IMR-90 (cell line): ENCODE measurements around the gene IDS. TPM values are rescaled to one million over a fixed set of nuclear protein-coding genes. Genes with fewer than 3 reads are reported as not detected.

ENCODE experiments used
- ATAC-seq: fragments of 200-7000 bp; cut with Tn5 transposase; 2 replicates; pipeline ENCODE4 v1.9.1; 2020; ENCODE audit warnings: low read depth, mild to moderate bottlenecking, moderate library complexity
- BruUV-seq: library from RNA; stranded (reverse); fragments of 400-500 nt; replicated peaks from 2 replicates; lab custom pipeline; 2021; lab: Mats Ljungman, UMichigan
- CTCF ChIA-PET: fragments of 300-600 bp; formaldehyde crosslinking; extraction: SDS; loops from one replicate; lab custom pipeline; 2021; ENCODE audit warnings: antibody characterized with exemption; lab: Yijun Ruan, JAX
- POLR2A ChIA-PET: fragments of 300-600 bp; sonication (Branson Sonifier 250); formaldehyde crosslinking; loops from one replicate; lab custom pipeline; 2022; ENCODE audit warnings: antibody characterized with exemption; ENCODE audit not compliant: unreplicated experiment; lab: Charles Lee
- DNase-seq: peaks from one replicate; pipeline ENCODE4 v3.0.0; 2013
- H2AFZ ChIP-seq: replicated peaks from 2 replicates; pipeline ENCODE3; 2013; ENCODE audit warnings: low read length, mild to moderate bottlenecking; ENCODE audit not compliant: poor library complexity
- H2AK5ac ChIP-seq: 2 replicates; pipeline ENCODE4 v1.6.1; 2013; ENCODE audit warnings: low read depth, low read length, inconsistent platforms
- H2AK9ac ChIP-seq: replicated peaks from 2 replicates; pipeline ENCODE3; 2013; ENCODE audit warnings: mild to moderate bottlenecking, low read depth, low read length, moderate library complexity; ENCODE audit not compliant: poor library complexity
- H2BK120ac ChIP-seq: 2 replicates; pipeline ENCODE4 v1.6.1; 2013; ENCODE audit warnings: low read depth, low read length, inconsistent platforms
- H2BK15ac ChIP-seq: 3 replicates; pipeline ENCODE4 v1.6.1; 2013; ENCODE audit warnings: low read depth, low read length, inconsistent platforms
- H2BK20ac ChIP-seq: 2 replicates; pipeline ENCODE4 v1.6.1; 2013; ENCODE audit warnings: low read depth, mild to moderate bottlenecking, inconsistent platforms, low read length, moderate library complexity
- H2BK5ac ChIP-seq: 2 replicates; pipeline ENCODE4 v1.6.1; 2013; ENCODE audit warnings: mild to moderate bottlenecking, low read depth, low read length, inconsistent platforms; ENCODE audit not compliant: poor library complexity, severe bottlenecking
- H3K14ac ChIP-seq: replicated peaks from 2 replicates; pipeline ENCODE4 v1.6.1; 2013; ENCODE audit warnings: low read depth, low read length, inconsistent platforms
- H3K18ac ChIP-seq: 2 replicates; pipeline ENCODE4 v1.6.1; 2013; ENCODE audit warnings: low read depth, low read length, control low read depth
- H3K23ac ChIP-seq: 2 replicates; pipeline ENCODE4 v1.6.1; 2013; ENCODE audit warnings: low read depth, low read length, inconsistent platforms
- H3K27ac ChIP-seq: 2 replicates; pipeline ENCODE4 v1.5.1; 2013; ENCODE audit warnings: mild to moderate bottlenecking, control low read depth, low read length; ENCODE audit not compliant: insufficient read depth
- H3K27me3 ChIP-seq: 2 replicates; pipeline ENCODE4 v1.6.1; 2013; ENCODE audit warnings: low read length; ENCODE audit not compliant: control insufficient read depth, insufficient read depth
- H3K36me3 ChIP-seq: 2 replicates; pipeline ENCODE4 v1.6.1; 2013; ENCODE audit warnings: low read length, mixed read lengths; ENCODE audit not compliant: control insufficient read depth, insufficient read depth
- H3K4ac ChIP-seq: 2 replicates; pipeline ENCODE4 v1.6.1; 2013; ENCODE audit warnings: low read depth, low read length, inconsistent platforms
- H3K4me1 ChIP-seq: 2 replicates; pipeline ENCODE4 v1.6.1; 2013; ENCODE audit warnings: low read length, mixed read lengths; ENCODE audit not compliant: control insufficient read depth, insufficient read depth
- H3K4me2 ChIP-seq: 2 replicates; pipeline ENCODE4 v1.6.1; 2013; ENCODE audit warnings: low read depth, mild to moderate bottlenecking, control low read depth, low read length, moderate library complexity
- H3K4me3 ChIP-seq: 2 replicates; pipeline ENCODE4 v1.5.1; 2013; ENCODE audit warnings: low read depth, mild to moderate bottlenecking, control low read depth, low read length, moderate library complexity; ENCODE audit not compliant: insufficient read depth
- H3K56ac ChIP-seq: 2 replicates; pipeline ENCODE4 v1.6.1; 2013; ENCODE audit warnings: low read length, inconsistent platforms; ENCODE audit not compliant: insufficient read depth; ENCODE audit errors: extremely low read depth
- H3K79me1 ChIP-seq, 2 experiments: 2 replicates each; pipeline ENCODE4 v1.6.1; 2013; ENCODE audit warnings: low read length in 2 of 2, inconsistent platforms in 1 of 2, low read depth in 1 of 2
- H3K9ac ChIP-seq: 2 replicates; pipeline ENCODE4 v1.6.1; 2013; ENCODE audit warnings: low read depth, low read length, control low read depth
- H3K9me1 ChIP-seq: 2 replicates; pipeline ENCODE4 v1.6.1; 2013; ENCODE audit warnings: low read length, inconsistent platforms; ENCODE audit not compliant: insufficient read depth
- H3K9me3 ChIP-seq: 2 replicates; pipeline ENCODE4 v1.6.1; 2013; ENCODE audit warnings: low read length; ENCODE audit not compliant: control insufficient read depth, insufficient read depth
- H4K20me1 ChIP-seq: 2 replicates; pipeline ENCODE4 v1.6.1; 2013; ENCODE audit warnings: low read length, inconsistent platforms; ENCODE audit not compliant: insufficient read depth
- H4K5ac ChIP-seq: 2 replicates; pipeline ENCODE4 v1.6.1; 2013; ENCODE audit warnings: mild to moderate bottlenecking, low read depth, low read length, control low read depth
- H4K8ac ChIP-seq, 2 experiments: 2 replicates each; pipeline ENCODE4 v1.6.1; 2013; ENCODE audit warnings: low read depth in 2 of 2, low read length in 2 of 2, control low read depth in 1 of 2, inconsistent platforms in 1 of 2
- H4K91ac ChIP-seq: 2 replicates; pipeline ENCODE4 v1.6.1; 2013; ENCODE audit warnings: low read depth, low read length, inconsistent platforms; ENCODE audit not compliant: insufficient read depth
- BHLHE40 ChIP-seq: fragments of 150-350 bp; IDR thresholded peaks from 2 replicates; pipeline ENCODE4 v1.6.1; 2016; ENCODE audit warnings: mild to moderate bottlenecking, low read depth, low read length
- CHD1 ChIP-seq: IDR thresholded peaks from 2 replicates; pipeline ENCODE4 v1.6.1; 2012; ENCODE audit warnings: low read depth, low read length, improper control_type of control experiment
- FOS ChIP-seq: fragments of 150-350 bp; IDR thresholded peaks from 2 replicates; pipeline ENCODE4 v1.6.1; 2016; ENCODE audit warnings: low read depth, low read length
- MXI1 ChIP-seq: IDR thresholded peaks from 2 replicates; pipeline ENCODE4 v1.6.1; 2012; ENCODE audit warnings: low read depth, mild to moderate bottlenecking, low read length, moderate library complexity, borderline replicate concordance
- NFE2L2 ChIP-seq: fragments of 150-350 bp; IDR thresholded peaks from 2 replicates; pipeline ENCODE4 v1.6.1; 2016; ENCODE audit warnings: low read depth, mild to moderate bottlenecking, low read length
- POLR2A ChIP-seq: IDR thresholded peaks from 2 replicates; pipeline ENCODE4 v1.6.1; 2012; ENCODE audit warnings: mild to moderate bottlenecking, low read depth, low read length
- RFX5 ChIP-seq: IDR thresholded peaks from 2 replicates; pipeline ENCODE4 v1.8.0; 2012; ENCODE audit warnings: low read depth, mild to moderate bottlenecking, low read length, moderate library complexity
- USF2 ChIP-seq: fragments of 150-350 bp; IDR thresholded peaks from 2 replicates; pipeline ENCODE4 v1.6.1; 2017; ENCODE audit warnings: mild to moderate bottlenecking, antibody characterized with exemption, low read length, low read depth
- WGBS, 2 experiments: methylation state at CpG; one replicate each; pipeline versions ENCODE4 v1.1.5 to v1.1.7; 2013; ENCODE audit warnings: missing lambda C conversion rate in 2 of 2; ENCODE audit not compliant: insufficient read length in 1 of 2; ENCODE audit errors: extremely low coverage in 2 of 2; 5-methylcytosine and 5-hydroxymethylcytosine counted together
- dilution Hi-C: fragments of 300-500 bp; cut with HindIII; formaldehyde crosslinking; loops from one replicate; pipeline ENCODE4 v1.14.3; 2018; ENCODE audit warnings: low sequenced_read_pairs; ENCODE audit not compliant: unreplicated experiment
- in situ Hi-C: fragments of 300-500 bp; cut with MboI; formaldehyde crosslinking; loops from 3 replicates; pipeline ENCODE4 v1.14.3; 2019; ENCODE audit warnings: low sequenced_read_pairs, inconsistent platforms, mixed read lengths
- intact Hi-C: fragments of 100-400 bp; cut with micrococcal nuclease; formaldehyde crosslinking; loops from 2 replicates; pipeline ENCODE4 v1.10.0; 2022
- polyA plus RNA-seq, 3 experiments: library from polyadenylated mRNA; depleted of rRNA; stranded (reverse); fragments of >200 nt; gene quantifications; 2 replicates each; pipeline ENCODE4 v1.2.3, GENCODE V29; 2012; ENCODE audit warnings: low replicate concordance in 1 of 3
- total RNA-seq: library from RNA; depleted of rRNA; stranded (reverse); fragments of >200 nt; gene quantifications from 2 replicates; pipeline ENCODE4 v1.2.3, GENCODE V29; 2012
- TF ChIP-seq, protein P1 (sequence below): fragments of 150-350 bp; IDR thresholded peaks from 2 replicates; pipeline ENCODE4 v1.6.1; 2016; ENCODE audit warnings: low read depth, mild to moderate bottlenecking, low read length, moderate library complexity, borderline replicate concordance
- TF ChIP-seq, protein P2 (sequence below): conservative IDR thresholded peaks from 2 replicates; pipeline ENCODE4 v1.5.1; 2012; ENCODE audit warnings: mild to moderate bottlenecking, low read depth, low read length, improper control_type of control experiment

The IDS gene
- total and polyA plus RNA-seq, 2 of the 4 experiments (the other 2 are of a cell fraction), result 26.3 to 56.9 TPM

DNA sequence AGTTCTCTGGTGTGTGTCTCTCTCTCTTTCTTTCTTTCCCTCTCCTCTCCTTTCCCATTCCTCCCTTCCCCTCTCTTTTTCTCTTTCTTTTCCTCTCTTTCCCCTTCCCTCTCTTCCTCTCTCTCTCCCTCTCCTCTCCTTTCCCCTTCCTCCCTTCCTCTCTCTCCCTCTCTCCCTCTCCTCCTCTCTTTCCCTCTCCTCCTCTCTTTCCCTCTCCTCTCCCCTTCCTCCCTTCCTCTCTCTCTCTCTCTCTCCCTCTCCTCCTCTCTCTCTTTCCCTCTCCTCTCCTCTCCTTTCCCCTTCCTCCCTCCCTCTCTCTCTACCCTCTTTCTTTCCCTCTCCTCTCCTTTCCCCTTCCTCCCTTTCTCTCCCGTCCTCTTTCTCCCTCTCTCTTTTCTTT, 23.3 kb upstream of the IDS start:
- Histone ChIP-seq H3K27me3 (peaks cover 2% of the 10 kb centered on the region; the same call in 1 of the 2 replicates), H3K23ac (no peak overlapping the region), H3K18ac (no peak overlapping the region), H3K4me2 (no peak overlapping the region), H3K4me3 (no peak overlapping the region), H3K4me1 (no peaks in the 10 kb centered on the region; the same call in 1 of the 2 replicates), H2AFZ (no peak overlapping the region), H3K56ac (no peak overlapping the region), H2BK5ac (no peak overlapping the region), H3K27ac (no peak overlapping the region), H2AK5ac (no peak overlapping the region), H4K91ac (no peak overlapping the region), H4K8ac (no peak overlapping the region), H3K14ac (no peak overlapping the region), H2BK20ac (no peak overlapping the region), H2AK9ac (no peak overlapping the region), H3K36me3 (peaks cover 2% of the 10 kb centered on the region; the same call in 1 of the 2 replicates), H2BK120ac (no peak overlapping the region), H4K5ac (no peak overlapping the region), H2BK15ac (no peak overlapping the region), H3K9me1 (no peaks in the 10 kb centered on the region), H3K79me1 (no peaks in the 10 kb centered on the region), H3K9ac (no peak overlapping the region), H3K9me3 (no peaks in the 10 kb centered on the region), H4K20me1 (no peaks in the 10 kb centered on the region), H3K4ac (no peak overlapping the region)
- POLR2A ChIA-PET, result no interaction called here
- TF ChIP-seq RFX5, result no peak
- TF ChIP-seq, protein P1, sequence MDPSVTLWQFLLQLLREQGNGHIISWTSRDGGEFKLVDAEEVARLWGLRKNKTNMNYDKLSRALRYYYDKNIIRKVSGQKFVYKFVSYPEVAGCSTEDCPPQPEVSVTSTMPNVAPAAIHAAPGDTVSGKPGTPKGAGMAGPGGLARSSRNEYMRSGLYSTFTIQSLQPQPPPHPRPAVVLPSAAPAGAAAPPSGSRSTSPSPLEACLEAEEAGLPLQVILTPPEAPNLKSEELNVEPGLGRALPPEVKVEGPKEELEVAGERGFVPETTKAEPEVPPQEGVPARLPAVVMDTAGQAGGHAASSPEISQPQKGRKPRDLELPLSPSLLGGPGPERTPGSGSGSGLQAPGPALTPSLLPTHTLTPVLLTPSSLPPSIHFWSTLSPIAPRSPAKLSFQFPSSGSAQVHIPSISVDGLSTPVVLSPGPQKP, result no peak
- no peak for TF ChIP-seq BHLHE40
- no peak for TF ChIP-seq NFE2L2
- TF ChIP-seq, protein P2, sequence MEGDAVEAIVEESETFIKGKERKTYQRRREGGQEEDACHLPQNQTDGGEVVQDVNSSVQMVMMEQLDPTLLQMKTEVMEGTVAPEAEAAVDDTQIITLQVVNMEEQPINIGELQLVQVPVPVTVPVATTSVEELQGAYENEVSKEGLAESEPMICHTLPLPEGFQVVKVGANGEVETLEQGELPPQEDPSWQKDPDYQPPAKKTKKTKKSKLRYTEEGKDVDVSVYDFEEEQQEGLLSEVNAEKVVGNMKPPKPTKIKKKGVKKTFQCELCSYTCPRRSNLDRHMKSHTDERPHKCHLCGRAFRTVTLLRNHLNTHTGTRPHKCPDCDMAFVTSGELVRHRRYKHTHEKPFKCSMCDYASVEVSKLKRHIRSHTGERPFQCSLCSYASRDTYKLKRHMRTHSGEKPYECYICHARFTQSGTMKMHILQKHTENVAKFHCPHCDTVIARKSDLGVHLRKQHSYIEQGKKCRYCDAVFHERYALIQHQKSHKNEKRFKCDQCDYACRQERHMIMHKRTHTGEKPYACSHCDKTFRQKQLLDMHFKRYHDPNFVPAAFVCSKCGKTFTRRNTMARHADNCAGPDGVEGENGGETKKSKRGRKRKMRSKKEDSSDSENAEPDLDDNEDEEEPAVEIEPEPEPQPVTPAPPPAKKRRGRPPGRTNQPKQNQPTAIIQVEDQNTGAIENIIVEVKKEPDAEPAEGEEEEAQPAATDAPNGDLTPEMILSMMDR, result no peak
- no peak for TF ChIP-seq CHD1
- no peak for TF ChIP-seq FOS
- no peak for TF ChIP-seq USF2
- no peak for TF ChIP-seq POLR2A
- TF ChIP-seq MXI1, result no peak
- no TSS peak for BruUV-seq
- intact Hi-C loops, result no loop called here
- ATAC-seq (no peak), DNase-seq (no peak)
- CTCF ChIA-PET, result no interaction called here
- dilution Hi-C loops, result no loop called here
- WGBS, 2 experiments, result no CpG with 5 or more reads among the region's 1 CpG
- in situ Hi-C loops, result no loop called here
